A673 (cell line): ENCODE results near the gene MTERF4.

Experiments used
- EZH2 ChIP-seq: fragments of 200-600 bp; sonication (generic); IDR thresholded peaks from 2 replicates; pipeline ENCODE4 v1.6.1; 2017; ENCODE audit warnings: borderline replicate concordance, low read depth, mild to moderate bottlenecking, mixed read lengths, antibody characterized with exemption, low read length; ENCODE audit not compliant: poor library complexity, severe bottlenecking
- TF ChIP-seq, protein P1 (sequence below): fragments of 300-800, 200-600 bp; sonication (generic); conservative IDR thresholded peaks from 2 replicates; pipeline ENCODE4 v1.5.1; 2017; ENCODE audit warnings: low read depth, mild to moderate bottlenecking, antibody characterized with exemption, low read length, moderate library complexity, mixed read lengths

- TF ChIP-seq, protein P1, sequence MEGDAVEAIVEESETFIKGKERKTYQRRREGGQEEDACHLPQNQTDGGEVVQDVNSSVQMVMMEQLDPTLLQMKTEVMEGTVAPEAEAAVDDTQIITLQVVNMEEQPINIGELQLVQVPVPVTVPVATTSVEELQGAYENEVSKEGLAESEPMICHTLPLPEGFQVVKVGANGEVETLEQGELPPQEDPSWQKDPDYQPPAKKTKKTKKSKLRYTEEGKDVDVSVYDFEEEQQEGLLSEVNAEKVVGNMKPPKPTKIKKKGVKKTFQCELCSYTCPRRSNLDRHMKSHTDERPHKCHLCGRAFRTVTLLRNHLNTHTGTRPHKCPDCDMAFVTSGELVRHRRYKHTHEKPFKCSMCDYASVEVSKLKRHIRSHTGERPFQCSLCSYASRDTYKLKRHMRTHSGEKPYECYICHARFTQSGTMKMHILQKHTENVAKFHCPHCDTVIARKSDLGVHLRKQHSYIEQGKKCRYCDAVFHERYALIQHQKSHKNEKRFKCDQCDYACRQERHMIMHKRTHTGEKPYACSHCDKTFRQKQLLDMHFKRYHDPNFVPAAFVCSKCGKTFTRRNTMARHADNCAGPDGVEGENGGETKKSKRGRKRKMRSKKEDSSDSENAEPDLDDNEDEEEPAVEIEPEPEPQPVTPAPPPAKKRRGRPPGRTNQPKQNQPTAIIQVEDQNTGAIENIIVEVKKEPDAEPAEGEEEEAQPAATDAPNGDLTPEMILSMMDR, result no peak
- TF ChIP-seq EZH2, result no peak
Measured at GRCh38 chr2:241048949-241049343, 53.1 kb downstream of the MTERF4 start.
